AG08396 (cell line): ENCODE results near the gene CLEC18B.
A peak's percentile ranks its signal among the peaks of the same experiment; 100 is the strongest.
"Not testable (repeated sequence)": the region's sequence is repeated elsewhere in the genome, so short reads cannot be mapped to it uniquely, and the experiment has no call there.

Experiments
- DNase-seq: peaks from one replicate; pipeline ENCODE4 v3.0.0; 2012; ENCODE audit warnings: low spot score, mixed read lengths

Gene CLEC18B

DNA sequence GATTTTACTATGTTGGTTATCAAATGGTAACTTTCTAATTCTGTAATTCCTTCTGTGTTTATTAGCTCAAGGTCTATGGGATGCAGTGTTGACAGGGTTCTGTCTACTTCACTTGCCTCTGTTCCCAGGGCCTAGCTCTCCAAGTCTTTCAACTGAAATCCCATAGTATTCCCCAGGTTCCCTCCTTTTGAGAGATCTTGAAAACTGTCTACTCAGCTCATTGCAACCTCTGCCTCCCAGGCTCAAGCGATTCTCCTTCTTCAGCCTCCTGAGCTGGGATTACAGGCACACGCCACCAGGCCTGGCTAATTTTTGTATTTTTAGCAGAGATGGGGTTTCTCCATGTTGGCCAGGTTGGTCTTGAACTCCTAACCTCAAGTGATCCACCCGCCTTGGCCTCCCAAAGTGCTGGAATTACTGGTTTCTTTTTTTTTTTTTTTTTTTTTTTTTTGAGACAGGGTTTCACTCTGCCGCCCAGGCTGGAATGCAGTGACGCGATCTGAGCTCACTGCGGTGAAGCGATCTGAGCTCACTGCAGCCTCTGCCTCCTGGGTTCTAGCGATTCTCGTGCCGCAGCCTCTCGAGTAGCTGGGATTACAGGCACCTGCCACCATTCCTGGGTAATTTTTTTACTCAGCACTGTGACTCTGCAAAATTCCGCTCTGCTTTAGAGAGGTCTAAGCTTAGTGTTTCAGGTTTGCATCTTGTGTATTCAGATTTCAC lies 22.5 kb upstream of the CLEC18B start:
- DNase-seq: not testable (repeated sequence)

- DNase-seq: no peak
Measured at GRCh38 chr16:74439685-74440084, 18.4 kb upstream of the CLEC18B start.

DNA sequence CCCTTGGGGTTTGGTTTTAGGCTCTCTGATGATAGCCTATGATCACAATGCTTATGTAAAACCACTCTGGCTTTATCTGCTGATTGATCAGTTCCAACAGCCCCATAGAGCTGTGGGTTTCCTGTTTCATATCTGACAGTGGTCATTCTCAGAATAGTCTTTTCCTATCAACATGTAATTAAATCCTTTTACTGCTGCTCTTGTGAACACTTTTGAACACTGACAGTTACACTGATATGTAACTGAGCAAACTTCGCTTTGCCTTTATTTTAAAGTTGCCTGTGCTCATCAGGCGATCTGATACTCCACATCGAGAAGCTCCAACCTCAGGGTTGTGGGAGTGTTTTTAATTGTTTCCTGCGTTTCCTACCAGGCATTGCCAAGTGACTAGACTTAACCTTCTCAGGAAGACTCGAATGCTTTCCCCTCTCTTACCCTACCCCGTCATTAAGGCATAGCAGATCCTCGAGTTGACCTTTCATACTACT lies 17.3 kb upstream of the CLEC18B start:
- no peak for DNase-seq

GRCh38 chr16:74431516-74431915 lies 10.2 kb upstream of the CLEC18B start:
- DNase-seq: no peak

- DNase-seq: peak; percentile 46
Measured at GRCh38 chr16:74430036-74430712, 8.9 kb upstream of the CLEC18B start.

- not testable (repeated sequence) for DNase-seq
Measured at GRCh38 chr16:74428493-74428892, 7.2 kb upstream of the CLEC18B start.

GRCh38 chr16:74425751-74426150 lies 4.5 kb upstream of the CLEC18B start:
- not testable (repeated sequence) for DNase-seq

DNA sequence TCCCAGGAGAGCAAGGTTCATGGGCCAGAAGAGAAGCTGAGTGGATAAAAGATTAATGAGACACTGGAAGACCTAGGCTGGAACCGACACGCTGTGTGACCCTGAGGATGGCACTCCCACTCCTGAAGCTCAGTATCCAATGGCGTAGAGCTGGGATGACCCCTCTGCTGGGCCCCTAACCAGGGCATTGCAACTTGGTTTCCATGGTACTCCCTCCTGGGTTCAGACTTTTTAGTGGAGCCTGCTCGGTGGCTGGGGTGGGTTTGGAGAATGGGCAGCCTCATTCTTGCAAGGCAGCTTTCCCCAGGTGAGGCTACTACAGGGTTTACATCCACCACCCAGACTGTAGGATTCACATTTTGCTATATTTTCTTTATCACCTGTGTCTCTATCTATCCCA lies 2.4 kb upstream of the CLEC18B start:
- DNase-seq: not testable (repeated sequence)

GRCh38 chr16:74422086-74422485 lies 808 bp upstream of the CLEC18B start:
- not testable (repeated sequence) for DNase-seq

- not testable (repeated sequence) for DNase-seq
Measured at GRCh38 chr16:74421482-74421785, 156 bp upstream of the CLEC18B start.

DNA sequence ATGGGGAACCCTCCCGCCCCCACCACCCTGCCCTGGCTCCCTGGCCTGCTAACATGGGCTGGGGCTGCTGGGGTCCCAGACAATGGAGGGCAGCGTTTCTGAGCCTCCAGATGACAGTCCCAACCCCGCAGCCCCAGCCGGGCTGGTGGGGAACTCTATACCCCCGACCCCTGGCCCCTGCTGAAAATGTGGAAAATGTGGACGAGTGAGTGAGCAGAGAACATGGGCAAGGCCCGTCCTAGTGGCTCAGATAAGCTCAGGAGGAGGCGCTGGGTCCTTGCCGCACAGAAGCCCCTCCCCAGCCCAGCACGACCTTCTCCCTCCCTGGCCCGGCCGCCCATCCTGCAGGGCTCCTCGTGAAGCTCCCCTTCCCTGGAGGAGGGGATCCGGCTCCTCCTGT lies 1.5 kb downstream of the CLEC18B start:
- DNase-seq: not testable (repeated sequence)

GRCh38 chr16:74417897-74418296 lies 3.4 kb downstream of the CLEC18B start:
- not testable (repeated sequence) for DNase-seq

- not testable (repeated sequence) for DNase-seq
Measured at GRCh38 chr16:74413920-74414319, 7.4 kb downstream of the CLEC18B start.

- not testable (repeated sequence) for DNase-seq
Measured at GRCh38 chr16:74413485-74413884, 7.8 kb downstream of the CLEC18B start.

GRCh38 chr16:74412775-74413390 lies 8.4 kb downstream of the CLEC18B start:
- not testable (repeated sequence) for DNase-seq

GRCh38 chr16:74412138-74412774 lies 9.0 kb downstream of the CLEC18B start:
- not testable (repeated sequence) for DNase-seq

- not testable (repeated sequence) for DNase-seq
Measured at GRCh38 chr16:74410981-74411380, 10.3 kb downstream of the CLEC18B start.

- DNase-seq: not testable (repeated sequence)
Measured at GRCh38 chr16:74410057-74410957, 11.0 kb downstream of the CLEC18B start.

DNA sequence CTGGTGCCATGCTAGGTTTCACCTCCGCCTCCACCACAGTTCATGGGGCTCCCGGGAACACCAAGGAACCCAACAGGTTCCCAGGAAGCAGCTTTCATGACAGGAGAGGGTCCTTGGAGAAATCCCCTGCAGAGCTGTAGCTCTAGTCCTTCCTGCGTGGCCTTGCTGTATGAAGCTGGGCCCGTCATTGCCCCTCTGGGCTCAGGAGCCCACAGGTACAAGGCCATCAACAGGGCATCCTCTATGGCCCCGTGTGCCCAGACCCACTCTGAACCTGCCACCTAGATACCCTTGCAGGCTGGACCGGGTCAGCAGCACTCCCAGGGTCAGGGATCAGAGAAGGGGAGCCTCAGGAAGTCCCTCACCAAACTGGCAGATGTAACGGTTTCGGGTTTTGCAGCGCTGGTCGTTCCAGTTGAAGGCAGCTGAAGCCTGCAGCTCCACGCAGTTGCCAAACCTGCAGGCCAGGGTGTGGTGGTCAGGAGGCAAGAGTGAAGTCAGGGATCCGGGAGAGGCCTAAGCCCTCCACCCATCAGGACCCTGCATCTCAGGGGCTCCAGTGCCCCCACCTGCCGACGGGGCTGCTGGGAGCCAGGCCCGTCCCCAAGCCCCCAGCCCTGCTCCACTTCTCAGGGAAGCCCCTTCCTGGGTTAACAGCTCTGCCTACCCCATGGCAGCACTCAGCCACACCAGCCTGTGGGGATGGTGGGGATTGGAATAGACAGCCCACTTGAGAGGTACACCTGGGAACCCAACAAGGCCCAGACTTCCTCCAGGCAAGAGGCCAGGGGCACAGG lies 11.9 kb downstream of the CLEC18B start:
- DNase-seq: not testable (repeated sequence)

DNA sequence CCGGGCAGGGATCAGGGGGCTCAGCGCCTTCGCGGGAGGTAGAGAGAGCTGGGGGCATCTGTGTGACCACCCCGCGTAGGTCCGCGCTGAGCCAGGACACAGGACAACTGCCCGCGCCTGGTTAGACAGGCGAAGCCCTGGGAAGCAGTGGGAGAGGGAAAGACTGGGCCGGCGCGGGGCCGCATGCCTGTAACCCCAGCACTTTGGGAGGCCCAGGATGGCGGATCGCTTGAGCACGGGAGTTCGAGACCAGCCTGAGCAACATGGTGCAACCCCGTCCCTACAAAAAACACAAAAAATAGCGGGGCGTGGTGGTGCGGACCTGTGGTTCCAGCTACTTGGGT lies 13.9 kb downstream of the CLEC18B start:
- not testable (repeated sequence) for DNase-seq
